Activated CD4-positive, CD25-positive, alpha-beta regulatory T cell treated with anti-CD3 and anti-CD28 coated beads, Interleukin-2, amount 50 U/mL, for 24 hours (primary cell): ENCODE results near the gene SBF2.
A peak's percentile ranks its signal among the peaks of the same experiment; 100 is the strongest.

Experiments used
- ATAC-seq, 2 donors: fragments of 150-1000 bp; cut with Tn5 transposase; one replicate each; pipeline ENCODE4 v1.10.0; 2021; ENCODE audit warnings: mild to moderate bottlenecking in 1 of 2, moderate library complexity in 1 of 2

The SBF2 gene

GRCh38 chr11:9880657-9881056 is 413.4 kb downstream of the SBF2 start:
- no peak for ATAC-seq

GRCh38 chr11:9878936-9879335 is 415.1 kb downstream of the SBF2 start:
- ATAC-seq: no peak

GRCh38 chr11:9876331-9876730 is 417.7 kb downstream of the SBF2 start:
- ATAC-seq: no peak

- no peak for ATAC-seq
Observed at GRCh38 chr11:9875862-9876261, 418.2 kb downstream of the SBF2 start.

- no peak for ATAC-seq
Observed at GRCh38 chr11:9875399-9875798, 418.6 kb downstream of the SBF2 start.

GRCh38 chr11:9874466-9874865 is 419.6 kb downstream of the SBF2 start:
- ATAC-seq: no peak

GRCh38 chr11:9868641-9869040 is 425.4 kb downstream of the SBF2 start:
- no peak for ATAC-seq

- no peak for ATAC-seq
Observed at GRCh38 chr11:9862981-9863380, 431.0 kb downstream of the SBF2 start.

GRCh38 chr11:9861860-9862725 is 431.9 kb downstream of the SBF2 start:
- ATAC-seq: peak; percentile 65 to 83

GRCh38 chr11:9859554-9860305 is 434.3 kb downstream of the SBF2 start:
- ATAC-seq: peak; percentile 57 to 77

- no peak for ATAC-seq
Observed at GRCh38 chr11:9858822-9859221, 435.2 kb downstream of the SBF2 start.

GRCh38 chr11:9858218-9858617 is 435.8 kb downstream of the SBF2 start:
- peak in 1 of 2 donors; percentile 34 for ATAC-seq

- no peak for ATAC-seq
Observed at GRCh38 chr11:9855579-9856287, 438.3 kb downstream of the SBF2 start.

- no peak for ATAC-seq
Observed at GRCh38 chr11:9853929-9854552, 440.0 kb downstream of the SBF2 start.

- ATAC-seq: no peak
Observed at GRCh38 chr11:9852465-9852864, 441.6 kb downstream of the SBF2 start.

GRCh38 chr11:9851366-9851765 is 442.7 kb downstream of the SBF2 start:
- no peak for ATAC-seq

- ATAC-seq: no peak
Observed at GRCh38 chr11:9850224-9850895, 443.7 kb downstream of the SBF2 start.

- ATAC-seq: no peak
Observed at GRCh38 chr11:9849389-9849788, 444.6 kb downstream of the SBF2 start.

- ATAC-seq: no peak
Observed at GRCh38 chr11:9847636-9848035, 446.4 kb downstream of the SBF2 start.

- no peak for ATAC-seq
Observed at GRCh38 chr11:9842923-9843322, 451.1 kb downstream of the SBF2 start.

GRCh38 chr11:9840460-9841004 is 453.5 kb downstream of the SBF2 start:
- ATAC-seq: peak; percentile 50 to 56

GRCh38 chr11:9839550-9839949 is 454.5 kb downstream of the SBF2 start:
- peak; percentile 63 to 74 for ATAC-seq
